Dermis microvascular lymphatic vessel endothelial cell (primary cell): ENCODE results near the gene ASXL2. TPM values are rescaled to one million over a fixed set of nuclear protein-coding genes. Genes with fewer than 3 reads are reported as not detected.

Experiments
- DNase-seq, 2 donors: peaks; one replicate each; pipeline versions ENCODE4 v3.0.0 to v3.0.0-alpha.2; 2010; ENCODE audit warnings: low read depth in 2 of 2
- total RNA-seq: library from RNA; depleted of rRNA; stranded (reverse); fragments of >200 nt; gene quantifications from 2 replicates; pipeline ENCODE4 v1.2.1, GENCODE V29; 2014

ASXL2 gene
- total RNA-seq, 1 donor from 2014 or later = 4.1 TPM

DNA sequence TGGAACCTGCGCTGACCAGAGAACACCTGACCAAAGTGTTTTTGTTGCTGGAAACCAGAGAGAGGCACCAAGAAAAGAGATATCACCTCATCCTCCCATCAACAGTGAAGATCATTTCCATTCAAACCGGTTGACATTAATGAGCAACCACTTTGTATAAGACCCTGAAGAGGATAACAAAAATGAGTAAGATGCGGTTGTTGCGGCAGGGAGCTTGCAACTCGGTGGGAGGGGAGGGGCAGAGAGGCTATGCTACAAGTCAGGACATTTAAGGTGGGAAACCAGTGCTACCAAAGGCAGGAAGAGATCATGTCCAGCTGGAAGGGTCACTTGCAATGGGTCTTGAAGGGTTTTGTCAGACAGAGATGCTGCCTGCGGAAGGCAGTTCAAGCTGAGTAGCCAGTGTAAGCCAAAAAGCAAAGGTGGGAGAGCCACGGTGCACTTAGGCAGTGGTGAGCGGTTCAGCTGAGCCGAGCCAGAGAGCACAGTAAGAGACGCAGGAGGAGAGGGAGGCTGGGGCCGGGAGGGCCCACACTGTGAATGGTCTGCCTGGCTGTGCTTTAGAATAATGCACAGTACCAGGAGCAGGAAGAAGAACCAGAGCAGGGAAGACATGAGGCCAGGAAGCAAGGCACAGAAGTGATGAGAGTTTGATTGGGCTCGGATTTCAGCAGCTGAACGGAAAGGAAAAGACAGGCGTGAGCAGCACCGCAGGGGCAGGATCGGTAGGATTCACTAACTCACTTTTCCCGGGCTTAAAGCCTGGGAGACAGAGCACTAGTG lies 180.5 kb downstream of the ASXL2 start:
- DNase-seq = peak in 1 of 2 donors; percentile 30

DNA sequence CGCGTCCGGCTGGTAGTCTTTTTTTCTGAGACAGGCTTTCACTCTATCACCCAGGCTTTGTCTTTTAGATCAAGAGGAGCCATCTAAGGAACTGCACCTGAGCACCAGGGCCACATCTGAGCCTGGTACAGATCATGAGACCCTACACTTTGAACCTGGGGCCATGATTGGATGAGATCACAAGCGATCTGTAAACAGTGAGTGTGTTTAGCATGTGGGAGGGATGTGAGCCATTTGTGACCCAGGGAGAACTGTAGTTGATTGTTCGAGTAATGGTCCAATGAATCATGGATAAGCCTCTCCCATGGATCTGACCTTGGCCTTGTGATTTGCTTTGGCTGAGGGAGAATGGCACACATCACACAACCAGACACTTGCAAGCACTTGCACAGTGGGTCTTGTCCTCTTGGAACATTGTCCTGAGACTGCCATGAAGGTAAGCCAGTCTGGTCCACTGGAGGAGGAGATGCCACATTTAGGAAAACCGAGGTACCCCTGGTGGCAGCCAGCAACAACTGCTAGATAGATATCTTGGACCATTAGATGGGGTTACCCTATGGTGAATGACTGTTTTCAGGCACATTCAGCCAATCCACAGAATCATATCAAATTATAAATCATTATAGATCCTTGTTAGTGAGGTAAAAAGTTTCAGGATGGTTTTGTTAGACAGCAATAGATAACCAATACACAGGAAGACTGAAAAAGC lies 185.4 kb downstream of the ASXL2 start:
- no peak for DNase-seq

DNA sequence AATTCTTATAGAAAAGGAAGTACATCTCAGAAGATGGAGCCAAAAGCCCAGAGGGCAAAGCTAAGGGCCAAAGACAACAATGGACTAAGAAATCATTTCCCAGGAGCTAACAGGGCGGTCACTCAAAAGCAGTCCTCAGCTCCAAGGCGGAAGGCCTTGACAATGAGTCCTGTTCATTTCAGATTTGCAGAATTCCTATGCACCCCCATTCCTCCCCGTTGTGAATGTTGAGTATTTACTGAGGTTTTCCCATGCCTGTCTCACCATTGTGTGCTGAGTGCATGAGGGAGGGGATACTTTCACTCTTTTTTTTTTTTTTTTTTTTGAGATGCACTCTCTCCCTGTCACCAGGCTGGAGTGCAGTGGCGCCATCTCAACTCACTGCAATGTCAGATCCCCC lies 186.1 kb downstream of the ASXL2 start:
- no peak for DNase-seq

DNA sequence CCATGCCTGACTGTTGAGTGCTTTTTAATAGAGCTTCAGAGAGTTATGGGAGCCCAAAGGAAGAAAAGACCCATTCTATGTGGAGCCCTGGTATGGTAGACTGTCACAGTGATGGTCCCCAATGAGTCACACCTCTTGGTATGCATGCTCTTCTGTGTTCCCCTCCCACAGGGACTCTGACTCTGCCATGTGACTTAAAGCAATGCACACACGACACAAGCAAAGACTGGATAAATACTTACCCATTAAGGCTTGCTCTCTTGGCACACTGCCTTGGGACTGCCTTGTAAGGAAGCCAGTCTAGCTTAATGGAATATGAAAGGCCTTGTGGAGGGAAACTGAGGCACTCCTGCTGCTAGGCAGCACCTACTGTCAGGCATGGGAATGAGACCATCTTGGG lies 188.2 kb downstream of the ASXL2 start:
- no peak for DNase-seq

DNA sequence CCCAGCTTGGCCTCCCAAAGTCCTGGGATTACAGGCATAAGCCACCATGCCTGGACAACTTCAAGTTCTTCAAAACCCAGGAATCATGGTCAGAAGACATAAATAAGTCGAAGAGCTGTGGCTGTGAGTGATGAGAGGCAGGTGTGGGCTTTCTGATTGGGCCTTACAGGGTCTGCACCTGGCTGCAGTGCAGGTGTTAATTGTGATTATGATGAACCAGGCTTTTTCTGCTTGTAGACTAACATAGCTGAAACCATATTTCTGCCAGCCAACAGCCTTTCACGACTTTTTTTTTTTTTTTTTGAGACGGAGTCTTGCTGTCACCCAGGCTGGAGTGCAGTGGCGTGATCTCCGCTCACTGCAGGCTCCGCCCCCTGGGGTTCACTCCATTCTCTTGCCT lies 190.1 kb downstream of the ASXL2 start:
- no peak for DNase-seq

DNA sequence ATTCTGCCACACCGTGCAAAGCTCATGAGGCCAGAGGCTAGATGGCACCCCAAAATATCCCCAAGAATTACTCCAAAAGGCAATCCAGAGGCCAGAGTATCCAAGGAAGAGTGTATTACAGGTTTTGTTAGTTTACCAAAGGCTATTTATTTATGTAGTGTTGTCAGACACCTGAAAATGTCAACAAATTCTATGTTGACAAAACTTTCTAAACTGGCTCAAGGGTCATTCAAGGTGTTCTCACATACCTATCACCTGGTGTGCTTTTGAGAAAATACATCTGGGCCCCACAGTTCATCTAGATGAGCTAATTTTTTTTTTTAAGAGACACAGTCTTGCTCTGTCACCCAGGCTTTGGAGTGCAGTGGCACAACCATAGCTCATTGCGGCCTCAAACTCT lies 192.5 kb downstream of the ASXL2 start:
- no peak for DNase-seq

DNA sequence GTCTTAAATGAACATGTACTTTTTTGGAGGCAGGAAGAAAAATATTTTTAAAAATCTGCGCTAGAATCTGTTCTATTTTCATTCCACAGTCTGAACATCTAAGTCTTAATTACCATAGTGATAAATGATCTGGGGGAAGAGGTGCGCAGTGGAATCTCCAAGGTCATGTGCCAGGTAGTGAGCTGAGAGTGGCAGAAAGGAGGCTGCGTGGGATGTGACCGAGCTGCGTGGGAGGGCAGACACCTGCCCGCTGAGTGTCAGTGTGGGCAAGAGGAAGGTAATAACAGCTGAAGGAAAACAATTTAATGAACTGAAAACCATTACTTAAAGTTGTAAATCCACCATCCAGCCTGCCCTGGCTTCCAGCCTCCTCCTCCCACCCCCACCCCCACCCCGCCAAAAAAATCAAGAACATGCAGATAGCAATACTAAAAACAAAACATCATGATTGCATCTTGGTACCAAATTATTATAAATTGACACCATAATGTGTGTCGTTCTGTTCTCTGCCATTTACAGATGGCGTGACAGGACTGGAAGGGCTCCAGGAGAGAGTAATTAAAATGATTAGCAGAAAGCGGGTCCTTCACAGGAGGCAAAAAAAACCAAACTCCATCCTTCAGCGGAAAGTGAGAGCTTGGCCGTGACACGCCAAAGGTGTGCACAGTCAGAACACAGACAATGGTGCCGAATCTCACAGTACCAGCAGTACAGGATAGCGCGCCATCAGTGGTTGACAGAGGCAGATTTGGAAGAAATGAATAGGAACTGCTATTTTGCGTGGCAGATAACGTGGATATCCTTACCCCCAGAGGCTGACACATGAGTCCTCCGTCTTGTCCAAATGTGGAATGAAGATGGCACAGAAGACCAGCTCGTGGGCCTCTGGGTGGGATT lies 193.5 kb downstream of the ASXL2 start:
- no peak for DNase-seq

Other genes with a start within 250 kb of the ASXL2 start
- 4.9 and 5.3 TPM in 2 replicates for gene DTNB, start 204.9 kb downstream of the ASXL2 start, total RNA-seq
- 10.5 and 13.0 TPM in 2 replicates for gene KIF3C, start 104.0 kb upstream of the ASXL2 start, total RNA-seq
- 46.2 and 49.9 TPM in 2 replicates for gene RAB10, start 155.6 kb upstream of the ASXL2 start, total RNA-seq